ENCODE data around the gene DUSP18. TPM values are rescaled to one million over a fixed set of nuclear protein-coding genes. Genes with fewer than 3 reads are reported as not detected.

DUSP18 gene
- total RNA-seq, 1 donor from 2014 or later = 8.6 TPM

DNA sequence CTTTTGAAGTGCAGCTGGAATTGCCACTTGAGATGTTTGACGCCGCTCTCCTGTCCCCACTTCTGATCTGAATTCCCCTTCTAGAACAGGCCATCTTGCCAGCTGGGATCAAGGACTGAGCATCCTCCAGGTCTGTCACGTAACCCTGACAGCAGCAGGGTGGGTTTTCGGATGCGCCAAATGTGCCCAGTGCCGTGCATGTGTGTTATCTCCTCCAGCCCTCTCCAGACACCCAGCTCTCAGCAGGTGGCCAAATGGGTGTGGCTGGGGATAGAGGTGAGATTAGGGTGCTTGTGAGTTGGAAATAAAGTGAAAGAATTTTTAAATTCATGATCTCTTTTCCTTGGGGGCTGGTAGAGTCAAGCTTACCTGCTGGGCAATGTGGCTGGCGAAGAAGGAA is 30.3 kb upstream of the DUSP18 start:
- Mint-ChIP-seq H3K9me3 (ENCODE audit: unreplicated experiment) (no peaks in the 10 kb centered on the region), H3K27ac (ENCODE audit: unreplicated experiment) (no peak overlapping the region), H3K4me3 (ENCODE audit: unreplicated experiment) (no peak overlapping the region), H3K36me3 (ENCODE audit: low read depth, unreplicated experiment) (no peaks in the 10 kb centered on the region), H3K27me3 (ENCODE audit: low read depth, unreplicated experiment) (peaks cover 33% of the 10 kb centered on the region), H3K4me1 (ENCODE audit: low read depth, unreplicated experiment) (peaks cover 6% of the 10 kb centered on the region)
- H3K79me2 ChIP-seq (ENCODE audit: insufficient read depth, low read length) = no peaks in the 10 kb centered on the region
- no peaks in the 10 kb centered on the region for H3K9me3 ChIP-seq (ENCODE audit: insufficient read depth, low read depth, low read length)
- H3K27ac ChIP-seq (ENCODE audit: low read depth, low read length) = no peak overlapping the region
- no peaks in the 10 kb centered on the region for H3K27me3 ChIP-seq (ENCODE audit: insufficient read depth, low read length)
- H3K4me3 ChIP-seq (ENCODE audit: insufficient read depth, low read depth, low read length) = no peak overlapping the region
- DNase-seq (ENCODE audit: low read depth) (no peak), FAIRE-seq (no peak)
- H3K36me3 ChIP-seq (ENCODE audit: insufficient read depth, low read length) = no peaks in the 10 kb centered on the region
- H4K20me1 ChIP-seq (ENCODE audit: insufficient read depth, low read length) = no peaks in the 10 kb centered on the region
- TF ChIP-seq, protein P1, sequence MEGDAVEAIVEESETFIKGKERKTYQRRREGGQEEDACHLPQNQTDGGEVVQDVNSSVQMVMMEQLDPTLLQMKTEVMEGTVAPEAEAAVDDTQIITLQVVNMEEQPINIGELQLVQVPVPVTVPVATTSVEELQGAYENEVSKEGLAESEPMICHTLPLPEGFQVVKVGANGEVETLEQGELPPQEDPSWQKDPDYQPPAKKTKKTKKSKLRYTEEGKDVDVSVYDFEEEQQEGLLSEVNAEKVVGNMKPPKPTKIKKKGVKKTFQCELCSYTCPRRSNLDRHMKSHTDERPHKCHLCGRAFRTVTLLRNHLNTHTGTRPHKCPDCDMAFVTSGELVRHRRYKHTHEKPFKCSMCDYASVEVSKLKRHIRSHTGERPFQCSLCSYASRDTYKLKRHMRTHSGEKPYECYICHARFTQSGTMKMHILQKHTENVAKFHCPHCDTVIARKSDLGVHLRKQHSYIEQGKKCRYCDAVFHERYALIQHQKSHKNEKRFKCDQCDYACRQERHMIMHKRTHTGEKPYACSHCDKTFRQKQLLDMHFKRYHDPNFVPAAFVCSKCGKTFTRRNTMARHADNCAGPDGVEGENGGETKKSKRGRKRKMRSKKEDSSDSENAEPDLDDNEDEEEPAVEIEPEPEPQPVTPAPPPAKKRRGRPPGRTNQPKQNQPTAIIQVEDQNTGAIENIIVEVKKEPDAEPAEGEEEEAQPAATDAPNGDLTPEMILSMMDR (IDR thresholded peaks at IDR 0.05; ENCODE audit: insufficient read depth, low read depth, low read length) = no peak
- TF ChIP-seq EZH2 (IDR thresholded peaks at IDR 0.05; ENCODE audit: insufficient read depth, low read length) = no peak
- H3K4me2 ChIP-seq (ENCODE audit: low read length) = no peak overlapping the region
- H3K4me1 ChIP-seq (ENCODE audit: insufficient read depth, low read length) = peaks cover 13% of the 10 kb centered on the region
- no peak overlapping the region for H3K9ac ChIP-seq (ENCODE audit: low read length)
- H2AFZ ChIP-seq (ENCODE audit: low read depth, low read length) = no peak overlapping the region

DNA sequence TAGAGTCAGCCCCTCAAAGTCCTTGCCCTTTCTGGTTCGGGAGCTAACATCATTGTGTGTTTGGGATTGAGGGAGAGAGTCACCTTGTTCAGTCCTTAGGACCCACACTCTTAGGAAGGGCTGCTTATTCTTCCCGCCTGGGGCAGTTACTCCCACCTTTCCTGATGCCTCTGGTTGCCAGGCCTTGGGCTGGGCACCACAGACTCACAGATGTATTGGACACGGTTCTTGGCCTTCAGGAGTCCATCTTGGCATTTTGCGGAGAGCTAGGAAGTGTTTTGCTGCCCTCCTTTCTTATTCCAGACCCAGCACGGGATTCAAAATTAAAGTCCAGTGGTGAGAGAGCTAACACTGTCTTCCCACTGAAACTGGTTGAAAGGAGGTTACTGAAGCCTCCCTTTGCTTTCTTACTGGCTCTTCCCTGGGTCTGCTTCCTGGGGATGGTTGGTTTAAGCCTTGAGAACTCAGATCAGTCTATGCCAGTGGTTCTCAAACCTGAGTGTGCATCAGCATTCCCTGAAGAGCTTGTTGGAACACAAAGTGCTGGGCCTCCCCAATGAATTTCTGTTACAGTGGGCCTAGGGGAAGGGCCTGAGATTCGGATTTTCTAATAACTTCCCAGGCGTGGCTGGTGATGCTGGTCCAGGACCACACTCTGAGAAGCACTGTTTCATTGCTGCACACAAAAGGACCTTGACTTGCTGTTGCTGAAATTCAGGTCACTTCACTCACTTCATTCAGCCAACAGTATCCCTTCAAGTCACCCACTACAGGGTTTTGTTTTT is 28.4 kb upstream of the DUSP18 start:
- Mint-ChIP-seq H3K27ac (ENCODE audit: unreplicated experiment) (no peak overlapping the region), H3K4me1 (ENCODE audit: low read depth, unreplicated experiment) (no peaks in the 10 kb centered on the region), H3K4me3 (ENCODE audit: unreplicated experiment) (peak overlapping the region; percentile 77), H3K36me3 (ENCODE audit: low read depth, unreplicated experiment) (no peaks in the 10 kb centered on the region), H3K9me3 (ENCODE audit: unreplicated experiment) (no peaks in the 10 kb centered on the region), H3K27me3 (ENCODE audit: low read depth, unreplicated experiment) (peaks cover 34% of the 10 kb centered on the region)
- Histone ChIP-seq H3K4me1 (ENCODE audit: insufficient read depth, low read length) (peaks cover 6% of the 10 kb centered on the region), H3K36me3 (ENCODE audit: insufficient read depth, low read length) (no peaks in the 10 kb centered on the region), H3K4me3 (ENCODE audit: insufficient read depth, low read depth, low read length) (no peak overlapping the region), H3K27ac (ENCODE audit: low read depth, low read length) (no peak overlapping the region), H3K79me2 (ENCODE audit: insufficient read depth, low read length) (no peaks in the 10 kb centered on the region), H3K9ac (ENCODE audit: low read length) (no peak overlapping the region), H4K20me1 (ENCODE audit: insufficient read depth, low read length) (no peaks in the 10 kb centered on the region), H3K9me3 (ENCODE audit: insufficient read depth, low read depth, low read length) (no peaks in the 10 kb centered on the region), H2AFZ (ENCODE audit: low read depth, low read length) (no peak overlapping the region), H3K27me3 (ENCODE audit: insufficient read depth, low read length) (no peaks in the 10 kb centered on the region), H3K4me2 (ENCODE audit: low read length) (peak overlapping the region; percentile 94)
- TF ChIP-seq, protein P1 (IDR thresholded peaks at IDR 0.05; ENCODE audit: insufficient read depth, low read depth, low read length) = no peak
- TF ChIP-seq EZH2 (IDR thresholded peaks at IDR 0.05; ENCODE audit: insufficient read depth, low read length) = no peak
- DNase-seq (ENCODE audit: low read depth) (no peak), FAIRE-seq (no peak)

DNA sequence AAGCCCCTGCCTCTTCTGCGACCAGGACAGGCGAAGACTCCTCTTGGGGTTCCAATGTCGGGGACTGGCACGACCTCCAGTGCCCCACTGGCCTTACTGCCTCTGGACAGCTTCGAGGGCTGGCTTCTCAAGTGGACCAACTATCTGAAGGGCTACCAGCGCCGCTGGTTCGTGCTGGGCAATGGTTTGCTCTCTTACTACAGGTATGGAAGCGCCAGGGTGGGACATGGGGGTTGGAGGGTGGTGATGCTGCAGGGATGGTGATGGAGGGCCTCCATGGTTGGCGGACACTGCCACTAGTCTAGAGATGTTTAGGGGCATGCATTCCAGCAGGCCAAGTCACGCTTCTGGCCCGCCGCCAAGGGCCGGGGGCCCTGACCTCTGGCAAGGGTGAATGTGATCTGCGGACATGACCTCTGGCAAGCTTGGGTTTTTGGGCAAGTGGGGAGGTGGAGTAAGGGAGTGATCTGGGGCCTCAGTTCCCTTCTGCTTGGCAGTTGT is 27.7 kb upstream of the DUSP18 start:
- H3K9ac ChIP-seq (ENCODE audit: low read length) = peak overlapping the region; percentile 76
- H3K27me3 Mint-ChIP-seq (ENCODE audit: low read depth, unreplicated experiment) = peaks cover 34% of the 10 kb centered on the region
- H4K20me1 ChIP-seq (ENCODE audit: insufficient read depth, low read length) = no peaks in the 10 kb centered on the region
- peaks cover 6% of the 10 kb centered on the region for H3K4me1 ChIP-seq (ENCODE audit: insufficient read depth, low read length)
- H3K9me3 Mint-ChIP-seq (ENCODE audit: unreplicated experiment) = no peaks in the 10 kb centered on the region
- H3K4me1 Mint-ChIP-seq (ENCODE audit: low read depth, unreplicated experiment) = no peaks in the 10 kb centered on the region
- no peaks in the 10 kb centered on the region for H3K9me3 ChIP-seq (ENCODE audit: insufficient read depth, low read depth, low read length)
- TF ChIP-seq EZH2 (IDR thresholded peaks at IDR 0.05; ENCODE audit: insufficient read depth, low read length) = no peak
- TF ChIP-seq, protein P1 (IDR thresholded peaks at IDR 0.05; ENCODE audit: insufficient read depth, low read depth, low read length) = no peak
- H3K36me3 Mint-ChIP-seq (ENCODE audit: low read depth, unreplicated experiment) = no peaks in the 10 kb centered on the region
- DNase-seq (ENCODE audit: low read depth) (no peak), FAIRE-seq (no peak)
- H3K27ac Mint-ChIP-seq (ENCODE audit: unreplicated experiment) = no peak overlapping the region
- H3K4me3 Mint-ChIP-seq (ENCODE audit: unreplicated experiment) = peak overlapping the region; percentile 77
- peak overlapping the region; percentile 60 for H3K4me3 ChIP-seq (ENCODE audit: insufficient read depth, low read depth, low read length)
- H3K27me3 ChIP-seq (ENCODE audit: insufficient read depth, low read length) = no peaks in the 10 kb centered on the region
- H3K36me3 ChIP-seq (ENCODE audit: insufficient read depth, low read length) = no peaks in the 10 kb centered on the region
- H3K4me2 ChIP-seq (ENCODE audit: low read length) = peak overlapping the region; percentile 94
- no peak overlapping the region for H3K27ac ChIP-seq (ENCODE audit: low read depth, low read length)
- no peaks in the 10 kb centered on the region for H3K79me2 ChIP-seq (ENCODE audit: insufficient read depth, low read length)
- peak overlapping the region; percentile 96 for H2AFZ ChIP-seq (ENCODE audit: low read depth, low read length)
